HepG2 (cell line): Measurements from ENCODE around the gene USP1. TPM values are rescaled to one million over a fixed set of nuclear protein-coding genes. Genes with fewer than 3 reads are reported as not detected.

Experiments
- ATAC-seq: fragments of 200-7000 bp; cut with Tn5 transposase; 3 replicates; pipeline ENCODE4 v1.9.1; 2020; ENCODE audit warnings: mild to moderate bottlenecking, moderate library complexity
- BruUV-seq: library from RNA; stranded (reverse); fragments of 400-500 nt; replicated peaks from 2 replicates; lab custom pipeline; 2021; lab: Mats Ljungman, UMichigan
- CTCF ChIA-PET: fragments of 300-600 bp; formaldehyde crosslinking; extraction: SDS; loops from one replicate; lab custom pipeline; 2021; ENCODE audit warnings: low total read pairs, inconsistent platforms, low intra/inter-chr PET ratio; lab: Yijun Ruan, JAX
- POLR2A ChIA-PET: fragments of 350-600 bp; sonication (Branson Sonifier 250); formaldehyde crosslinking; loops from one replicate; lab custom pipeline; 2020; ENCODE audit warnings: antibody characterized with exemption, inconsistent platforms; lab: Yijun Ruan, JAX
- DNase-seq: peaks from one replicate; pipeline ENCODE4 v3.0.0-alpha.2; 2015; ENCODE audit warnings: low spot score
- FAIRE-seq: peaks from 3 replicates; lab custom pipeline; 2011; peaks lifted over from hg19 to GRCh38; lab: Jason Lieb, UNC
- H2AFZ ChIP-seq: one replicate; pipeline ENCODE4 v1.6.1; 2011; ENCODE audit warnings: low read length, inconsistent platforms
- H3K27ac ChIP-seq: fragments of 300-600 bp; 3 replicates; pipeline ENCODE4 v1.8.0; 2011; ENCODE audit warnings: mixed run types, mild to moderate bottlenecking, mixed read lengths, low read length, inconsistent platforms; ENCODE audit not compliant: insufficient read depth; ENCODE audit errors: extremely low read length
- H3K27me3 ChIP-seq, 2 experiments: fragments of 200-600 bp in 1 of 2; 2 replicates in 1 of 2; 3 replicates in 1 of 2; pipeline versions ENCODE4 v1.6.0 to v1.8.0; 2011; ENCODE audit warnings: low read length in 2 of 2, mild to moderate bottlenecking in 2 of 2, moderate library complexity in 2 of 2, inconsistent platforms in 1 of 2; ENCODE audit not compliant: insufficient read depth in 2 of 2, control insufficient read depth in 1 of 2
- H3K36me3 ChIP-seq, 2 experiments: fragments of 200-600 bp in 1 of 2; replicated peaks in 1 of 2; 2 replicates in 1 of 2; 3 replicates in 1 of 2; pipeline versions ENCODE4 v1.5.1 to v1.8.0; 2011; ENCODE audit warnings: low read length in 2 of 2, inconsistent platforms in 1 of 2; ENCODE audit not compliant: insufficient read depth in 2 of 2, control insufficient read depth in 1 of 2
- H3K4me1 ChIP-seq: 2 replicates; pipeline ENCODE4 v1.5.1; 2012; ENCODE audit warnings: low read length, inconsistent platforms; ENCODE audit not compliant: insufficient read depth
- H3K4me2 ChIP-seq: 2 replicates; pipeline ENCODE4 v1.6.0; 2011; ENCODE audit warnings: low read depth, low read length, inconsistent platforms
- H3K4me3 ChIP-seq, 3 experiments: fragments of 200-600 bp in 1 of 3; sonication (generic), shearing (Covaris generic) in 1 of 3; replicated peaks in 1 of 3; 2 replicates each; pipeline ENCODE4 v1.5.1; 2011 to 2016; ENCODE audit warnings: low read length in 3 of 3, inconsistent platforms in 2 of 3, low read depth in 2 of 3, mild to moderate bottlenecking in 2 of 3, control low read depth in 1 of 3, mixed read lengths in 1 of 3; ENCODE audit not compliant: insufficient read depth in 1 of 3
- H3K79me2 ChIP-seq: one replicate; pipeline ENCODE4 v1.6.1; 2011; ENCODE audit warnings: low read length, inconsistent platforms; ENCODE audit not compliant: insufficient read depth
- H3K9ac ChIP-seq: 2 replicates; pipeline ENCODE4 v1.6.0; 2011; ENCODE audit warnings: mild to moderate bottlenecking, low read depth, low read length, inconsistent platforms; ENCODE audit not compliant: insufficient read depth
- H3K9me3 ChIP-seq: 2 replicates; pipeline ENCODE4 v1.5.1; 2012; ENCODE audit warnings: mild to moderate bottlenecking, low read length
- H4K20me1 ChIP-seq: 2 replicates; pipeline ENCODE4 v1.6.0; 2011; ENCODE audit warnings: inconsistent platforms, mild to moderate bottlenecking, low read length, moderate library complexity; ENCODE audit not compliant: insufficient read depth
- ATF5 ChIP-seq: sonication (generic); formaldehyde crosslinking; IDR thresholded peaks from 2 replicates; pipeline ENCODE4 v1.4.0; 2020; ENCODE audit warnings: mild to moderate bottlenecking, low read depth, missing genetic modification reagents
- FOSL1 ChIP-seq: sonication (generic); formaldehyde crosslinking; IDR thresholded peaks from 2 replicates; pipeline ENCODE4 v1.9.0; 2021; ENCODE audit warnings: missing genetic modification reagents, borderline replicate concordance
- HES4 ChIP-seq: sonication (generic); formaldehyde crosslinking; IDR thresholded peaks from 2 replicates; pipeline ENCODE4 v1.9.0; 2021; ENCODE audit warnings: mild to moderate bottlenecking, missing genetic modification reagents, borderline replicate concordance
- HNRNPK ChIP-seq: fragments of 200-400 bp; formaldehyde crosslinking; IDR thresholded peaks from 2 replicates; pipeline ENCODE4 v1.6.1; 2018; ENCODE audit warnings: low read length, low read depth, moderate library complexity, mild to moderate bottlenecking; ENCODE audit not compliant: poor library complexity, severe bottlenecking
- MAZ ChIP-seq, 2 experiments: sonication (generic) in 1 of 2; formaldehyde crosslinking in 1 of 2; IDR thresholded peaks; 2 replicates each; pipeline versions ENCODE4 v1.5.0 to v1.6.1; 2012 to 2020; ENCODE audit warnings: low read depth in 2 of 2, mild to moderate bottlenecking in 2 of 2, borderline replicate concordance in 1 of 2, improper control_type of control experiment in 1 of 2, low read length in 1 of 2, missing genetic modification reagents in 1 of 2, moderate library complexity in 1 of 2
- MTF1 ChIP-seq: sonication (generic); formaldehyde crosslinking; IDR thresholded peaks from 2 replicates; pipeline ENCODE4 v1.5.0; 2020; ENCODE audit warnings: missing genetic modification reagents
- MTF2 ChIP-seq: sonication (generic); formaldehyde crosslinking; IDR thresholded peaks from 2 replicates; pipeline ENCODE4 v1.5.0; 2020; ENCODE audit warnings: missing genetic modification reagents, borderline replicate concordance
- ZNF451 ChIP-seq: sonication (generic); formaldehyde crosslinking; IDR thresholded peaks from 2 replicates; pipeline ENCODE4 v1.5.0; 2020; ENCODE audit warnings: mild to moderate bottlenecking, missing genetic modification reagents
- ZNF564 ChIP-seq: sonication (generic); formaldehyde crosslinking; IDR thresholded peaks from 2 replicates; pipeline ENCODE4 v1.8.1; 2023; ENCODE audit warnings: mild to moderate bottlenecking, missing genetic modification reagents
- ZXDC ChIP-seq: sonication (generic); formaldehyde crosslinking; IDR thresholded peaks from 2 replicates; pipeline ENCODE4 v1.5.0; 2020; ENCODE audit warnings: mild to moderate bottlenecking, missing genetic modification reagents
- WGBS: methylation state at CpG from one replicate; pipeline ENCODE4 v1.1.6; 2017; ENCODE audit warnings: low lambda C conversion rate; 5-methylcytosine and 5-hydroxymethylcytosine counted together
- in situ Hi-C: cut with HindIII; loops from 2 replicates; pipeline ENCODE4 v1.10.0; 2017; ENCODE audit warnings: low pct_unique_long_range_greater_than_20kb; ENCODE audit not compliant: extremely low pct_ligation_motif_present
- intact Hi-C: fragments of 100-400 bp; cut with micrococcal nuclease; formaldehyde crosslinking; loops from one replicate; pipeline ENCODE4 v1.10.0; 2022; ENCODE audit not compliant: unreplicated experiment
- polyA plus RNA-seq, 8 experiments: library from polyadenylated mRNA; depleted of rRNA in 3 of 8; stranded (reverse) in 7 of 8; unstranded in 1 of 8; fragments of >200 nt; fragmentation: Illumina TruSeq in 4 of 8; extraction: Trizol in 4 of 8; gene quantifications; 2 replicates each; pipeline versions ENCODE4 v1.2.1 to v1.2.3, GENCODE V29; 2011 to 2016; ENCODE audit warnings: low read depth in 4 of 8, missing spikeins in 1 of 8, mixed read lengths in 1 of 8; ENCODE audit not compliant: insufficient read depth in 1 of 8
- total RNA-seq, 5 experiments: library from RNA; depleted of rRNA; stranded (reverse); fragments of >200 nt; fragmentation: Illumina TruSeq; extraction: Trizol; gene quantifications; 2 replicates each; pipeline ENCODE4 v1.2.3, GENCODE V29; 2016; ENCODE audit warnings: low read depth in 1 of 5

USP1 gene
- total and polyA plus RNA-seq, 2 of the 13 experiments (the other 11 are each of a cell fraction or from before 2014, with no cell fraction given), result 9.0 to 64.6 TPM

GRCh38 chr1:62484824-62485468 lies 48.1 kb downstream of the USP1 start:
- H3K27me3 ChIP-seq, result no peaks in the 10 kb centered on the region
- intact Hi-C loops, result no loop called here
- H3K36me3 ChIP-seq, result peaks cover 0 to 34% of the 10 kb centered on the region in 2 experiments
- in situ Hi-C loops, result no loop called here
- no peak overlapping the region for H2AFZ ChIP-seq
- H3K79me2 ChIP-seq, result no peaks in the 10 kb centered on the region
- no peak overlapping the region for H3K4me2 ChIP-seq
- ATAC-seq, result no peak
- no peak overlapping the region for H3K27ac ChIP-seq
- WGBS, result 95% methylated on average over 5 of the region's 5 CpGs
- TF ChIP-seq ZNF451 (CRISPR knock-in tag) (no peak), MTF2 (CRISPR knock-in tag) (no peak), MTF1 (CRISPR knock-in tag) (no peak), HNRNPK (no peak), MAZ (IDR thresholded peaks at IDR 0.05; ENCODE audit: borderline replicate concordance, low read depth, low read length) (no peak), MAZ (CRISPR knock-in tag; IDR thresholded peaks at IDR 0.05; ENCODE audit: low read depth) (no peak), FOSL1 (CRISPR knock-in tag) (no peak), ZXDC (CRISPR knock-in tag) (no peak), HES4 (CRISPR knock-in tag) (no peak), ZNF564 (CRISPR knock-in tag) (no peak), ATF5 (no peak)
- H4K20me1 ChIP-seq, result no peaks in the 10 kb centered on the region
- no peaks in the 10 kb centered on the region for H3K9me3 ChIP-seq
- POLR2A ChIA-PET, result no interaction called here
- CTCF ChIA-PET, result no interaction called here
- no peak for DNase-seq
- no TSS peak for BruUV-seq
- H3K4me1 ChIP-seq, result no peaks in the 10 kb centered on the region; the same call in 1 of the 2 replicates
- no peak overlapping the region for H3K9ac ChIP-seq
- no peak for FAIRE-seq
- H3K4me3 ChIP-seq, result no peak overlapping the region
